Gastroesophageal sphincter (tissue), 4 donors: ENCODE data around the gene EPB41L4A. TPM values are rescaled to one million over a fixed set of nuclear protein-coding genes. Genes with fewer than 3 reads are reported as not detected.

ENCODE experiments used
- ATAC-seq: fragments of 150-250 bp; one replicate; pipeline ENCODE4 v1.9.1; 2016; ENCODE audit warnings: mild to moderate bottlenecking, moderate library complexity
- H3K27ac ChIP-seq, 4 donors: fragments of 200-600 bp; sonication (generic) in 3 of 4; 1 replicate in 3 of 4; 2 replicates in 1 of 4; pipeline ENCODE4 v1.5.1; 2016 to 2019
- H3K27me3 ChIP-seq: fragments of 200-600 bp; sonication (generic); one replicate; pipeline ENCODE4 v1.5.1; 2019
- H3K36me3 ChIP-seq, 2 donors: fragments of 200-600 bp; sonication (generic); one replicate each; pipeline ENCODE4 v1.5.1; 2019; ENCODE audit warnings: control low read depth in 1 of 2
- H3K4me1 ChIP-seq, 3 donors: fragments of 200-600 bp; sonication (generic); 1 replicate in 2 of 3; 2 replicates in 1 of 3; pipeline ENCODE4 v1.5.1; 2016 to 2019; ENCODE audit warnings: control low read depth in 2 of 3
- H3K4me3 ChIP-seq, 2 donors: fragments of 200-600 bp; sonication (generic); one replicate each; pipeline ENCODE4 v1.5.1; 2019; ENCODE audit warnings: mild to moderate bottlenecking in 1 of 2, moderate library complexity in 1 of 2
- H3K9me3 ChIP-seq, 3 donors: fragments of 200-600 bp; sonication (generic); one replicate each; pipeline ENCODE4 v1.5.1; 2017 to 2019; ENCODE audit warnings: control low read depth in 2 of 3
- CTCF ChIP-seq, 4 experiments: fragments of 200-600 bp in 2 of 4; fragments of 450-650 bp in 2 of 4; sonication (generic) in 1 of 4; IDR thresholded peaks; one replicate each; pipeline ENCODE4 v1.5.1; 2017 to 2019; ENCODE audit warnings: antibody characterized with exemption in 4 of 4, mild to moderate bottlenecking in 2 of 4, moderate library complexity in 2 of 4
- EP300 ChIP-seq: sonication (generic); formaldehyde crosslinking; IDR thresholded peaks from one replicate; pipeline ENCODE4 v1.6.1; 2017; ENCODE audit warnings: antibody characterized with exemption, mild to moderate bottlenecking
- POLR2A ChIP-seq, 2 donors: fragments of 450-650 bp; IDR thresholded peaks; one replicate each; pipeline ENCODE4 v1.6.1; 2017; ENCODE audit warnings: antibody characterized with exemption in 2 of 2, mild to moderate bottlenecking in 2 of 2, moderate library complexity in 1 of 2
- POLR2AphosphoS5 ChIP-seq: sonication (generic); formaldehyde crosslinking; IDR thresholded peaks from one replicate; pipeline ENCODE4 v1.6.1; 2017; ENCODE audit warnings: antibody characterized with exemption
- WGBS, 2 donors: methylation state at CpG; one replicate each; pipeline ENCODE4 v1.1.5; 2018; ENCODE audit warnings: low coverage in 1 of 2; 5-methylcytosine and 5-hydroxymethylcytosine counted together
- small RNA-seq, 4 donors: library from RNA; depleted of rRNA; stranded (forward); fragments of <200 nt; gene quantifications; one replicate each; pipeline ENCODE3, GENCODE V24; 2016
- total RNA-seq, 4 donors: library from RNA; depleted of rRNA; stranded (reverse); fragments of >200 nt; gene quantifications; one replicate each; pipeline ENCODE4 v1.1.0, GENCODE V29; 2016

EPB41L4A gene
- total RNA-seq, 4 donors from 2014 or later = 4.3 to 28.7 (median 12.6) TPM

GRCh38 chr5:112116371-112116770 lies 302.7 kb downstream of the EPB41L4A start:
- Histone ChIP-seq H3K36me3 (no peaks in the 10 kb centered on the region), H3K4me1 (no peaks in the 10 kb centered on the region)
- ATAC-seq = no peak

GRCh38 chr5:112113565-112113964 lies 305.5 kb downstream of the EPB41L4A start:
- H3K27ac ChIP-seq = no peak overlapping the region
- H3K4me3 ChIP-seq = no peak overlapping the region
- H3K4me1 ChIP-seq = no peaks in the 10 kb centered on the region
- H3K27me3 ChIP-seq = no peaks in the 10 kb centered on the region
- no peaks in the 10 kb centered on the region for H3K9me3 ChIP-seq
- WGBS, 2 donors = 88 to 89% methylated on average over 2 of the region's 2 CpGs
- TF ChIP-seq POLR2A (IDR thresholded peaks at IDR 0.05) (no peak), POLR2AphosphoS5 (no peak)
- no peak for ATAC-seq
- no peaks in the 10 kb centered on the region for H3K36me3 ChIP-seq

More at GRCh38 chr5:112116371-112116770, 302.7 kb downstream of the EPB41L4A start:
- Histone ChIP-seq H3K27me3 (no peaks in the 10 kb centered on the region), H3K27ac (no peak overlapping the region), H3K4me3 (no peak overlapping the region), H3K9me3 (peaks cover 0 to 9% (median 0%) of the 10 kb centered on the region in 3 donors)
- TF ChIP-seq CTCF (IDR thresholded peaks at IDR 0.05) = no peak
- no peak for TF ChIP-seq POLR2AphosphoS5
- TF ChIP-seq EP300 = no peak
- no peak for TF ChIP-seq POLR2A (IDR thresholded peaks at IDR 0.05)

Small RNA genes lying within 50 kb of the gene (small RNA-seq; reads per million reads assigned to genes)
- 0 reads per million in 4 donors for gene AC010265.1
- gene HMGB3P16 = 0 reads per million in 4 donors
- gene SNORA13 = 3.1 to 11.7 (median 7.5) reads per million in 4 donors
